Astrocyte of the spinal cord (primary cell): ENCODE data around the gene PRKAG2.
A peak's percentile ranks its signal among the peaks of the same experiment; 100 is the strongest.

Source experiments
- DNase-seq: peaks from one replicate; pipeline ENCODE4 v3.0.0; 2011; ENCODE audit warnings: low read depth, low spot score
- H3K4me3 ChIP-seq: 2 replicates; pipeline ENCODE4 v1.5.1; 2011; ENCODE audit warnings: low read depth, mild to moderate bottlenecking, low read length, moderate library complexity
- CTCF ChIP-seq: IDR thresholded peaks from 2 replicates; pipeline ENCODE4 v1.5.1; 2012; ENCODE audit warnings: low read depth, mild to moderate bottlenecking, low read length, inconsistent platforms
- in situ Hi-C: cut with HindIII; loops from 2 replicates; pipeline ENCODE4 v1.10.0; 2017; ENCODE audit warnings: low sequenced_read_pairs

PRKAG2 gene

GRCh38 chr7:151744656-151745638 lies 132.0 kb downstream of the PRKAG2 start:
- in situ Hi-C loops, result no loop called here
- DNase-seq, result peak; percentile 70
- no peak overlapping the region for H3K4me3 ChIP-seq
- peak; percentile 64 for TF ChIP-seq CTCF

GRCh38 chr7:151744051-151744580 lies 132.8 kb downstream of the PRKAG2 start:
- no peak for DNase-seq
- H3K4me3 ChIP-seq, result no peak overlapping the region
- in situ Hi-C loops, result no loop called here
- TF ChIP-seq CTCF, result no peak

GRCh38 chr7:151743481-151743983 lies 133.4 kb downstream of the PRKAG2 start:
- in situ Hi-C loops, result no loop called here
- TF ChIP-seq CTCF, result no peak
- H3K4me3 ChIP-seq, result no peak overlapping the region
- no peak for DNase-seq

- no peak overlapping the region for H3K4me3 ChIP-seq
- in situ Hi-C loops, result no loop called here
- TF ChIP-seq CTCF, result no peak
- no peak for DNase-seq
These were observed 134.0 kb downstream of the PRKAG2 start for GRCh38 chr7:151742713-151743480.

- H3K4me3 ChIP-seq, result no peak overlapping the region
- no peak for TF ChIP-seq CTCF
- in situ Hi-C loops, result no loop called here
- no peak for DNase-seq
These were observed 135.3 kb downstream of the PRKAG2 start for GRCh38 chr7:151741585-151741984.

GRCh38 chr7:151740081-151740851 lies 136.6 kb downstream of the PRKAG2 start:
- in situ Hi-C loops, result no loop called here
- no peak overlapping the region for H3K4me3 ChIP-seq
- no peak for TF ChIP-seq CTCF
- DNase-seq, result no peak
